Upper lobe of left lung (tissue), 6 donors: ENCODE data around the gene EPB41L4B. TPM values are rescaled to one million over a fixed set of nuclear protein-coding genes. Genes with fewer than 3 reads are reported as not detected.
"Not testable (repeated sequence)": the region's sequence is repeated elsewhere in the genome, so short reads cannot be mapped to it uniquely, and the experiment has no call there.

ENCODE experiments used
- ATAC-seq, 2 donors: fragments of 200-7000 bp; cut with Tn5 transposase; one replicate each; pipeline ENCODE4 v1.9.1; 2022; ENCODE audit warnings: mild to moderate bottlenecking in 2 of 2, moderate library complexity in 2 of 2; ENCODE audit not compliant: low FRiP score in 2 of 2
- DNase-seq, 2 donors: peaks; one replicate each; pipeline ENCODE4 v3.0.0-alpha.2; 2019 to 2020
- H3K27ac ChIP-seq, 4 donors: fragments of 200-600 bp; sonication (generic); one replicate each; pipeline ENCODE4 v1.5.1; 2016 to 2019
- H3K27me3 ChIP-seq, 4 donors: fragments of 200-600 bp; sonication (generic); one replicate each; pipeline ENCODE4 v1.5.1; 2017 to 2019
- H3K36me3 ChIP-seq, 4 donors: fragments of 200-600 bp; sonication (generic); one replicate each; pipeline ENCODE4 v1.5.1; 2016 to 2019
- H3K4me1 ChIP-seq, 4 donors: fragments of 200-600 bp; sonication (generic); one replicate each; pipeline ENCODE4 v1.5.1; 2018 to 2019
- H3K4me3 ChIP-seq, 4 donors: fragments of 200-600 bp; sonication (generic); one replicate each; pipeline ENCODE4 v1.5.1; 2017 to 2019; ENCODE audit warnings: mild to moderate bottlenecking in 2 of 4, moderate library complexity in 1 of 4
- H3K9me3 ChIP-seq, 4 donors: fragments of 200-600 bp; sonication (generic); one replicate each; pipeline ENCODE4 v1.5.1; 2018 to 2019
- CTCF ChIP-seq, 6 experiments: fragments of 450-650 bp in 4 of 6; fragments of 200-600 bp in 2 of 6; sonication (generic) in 2 of 6; IDR thresholded peaks; one replicate each; pipeline ENCODE4 v1.5.1; 2016 to 2019; ENCODE audit warnings: antibody characterized with exemption in 6 of 6
- EP300 ChIP-seq, 4 donors: sonication (generic); formaldehyde crosslinking; IDR thresholded peaks; one replicate each; pipeline ENCODE4 v1.5.1; 2017; ENCODE audit warnings: antibody characterized with exemption in 4 of 4, control low read depth in 2 of 4
- POLR2A ChIP-seq, 4 donors: fragments of 450-650 bp; IDR thresholded peaks; one replicate each; pipeline ENCODE4 v1.5.1; 2016 to 2017; ENCODE audit warnings: antibody characterized with exemption in 4 of 4, mild to moderate bottlenecking in 2 of 4
- POLR2AphosphoS5 ChIP-seq, 2 donors: sonication (generic); formaldehyde crosslinking; IDR thresholded peaks; one replicate each; pipeline ENCODE4 v1.5.1; 2017; ENCODE audit warnings: antibody characterized with exemption in 2 of 2
- WGBS, 2 donors: methylation state at CpG; one replicate each; pipeline ENCODE4 v1.1.5; 2017 to 2018; 5-methylcytosine and 5-hydroxymethylcytosine counted together
- total RNA-seq, 6 donors: library from RNA; depleted of rRNA in 4 of 6; stranded (reverse); fragments of >200 nt in 4 of 6; gene quantifications; one replicate each; pipeline versions ENCODE4 v1.1.0 to v1.2.1, GENCODE V29; 2016 to 2021
- donor health status: DM: no; HTN: no; CAD: no; lungs with moderate emphysema.
- donor health status: DM: no; HTN: yes; CAD: no; lungs with severe emphysema.

The EPB41L4B gene
- total RNA-seq = 10 to 100 TPM in 3 of 6 donors, 1 to 10 TPM in 3; 8.3 to 28.0 (median 10.9) TPM

DNA sequence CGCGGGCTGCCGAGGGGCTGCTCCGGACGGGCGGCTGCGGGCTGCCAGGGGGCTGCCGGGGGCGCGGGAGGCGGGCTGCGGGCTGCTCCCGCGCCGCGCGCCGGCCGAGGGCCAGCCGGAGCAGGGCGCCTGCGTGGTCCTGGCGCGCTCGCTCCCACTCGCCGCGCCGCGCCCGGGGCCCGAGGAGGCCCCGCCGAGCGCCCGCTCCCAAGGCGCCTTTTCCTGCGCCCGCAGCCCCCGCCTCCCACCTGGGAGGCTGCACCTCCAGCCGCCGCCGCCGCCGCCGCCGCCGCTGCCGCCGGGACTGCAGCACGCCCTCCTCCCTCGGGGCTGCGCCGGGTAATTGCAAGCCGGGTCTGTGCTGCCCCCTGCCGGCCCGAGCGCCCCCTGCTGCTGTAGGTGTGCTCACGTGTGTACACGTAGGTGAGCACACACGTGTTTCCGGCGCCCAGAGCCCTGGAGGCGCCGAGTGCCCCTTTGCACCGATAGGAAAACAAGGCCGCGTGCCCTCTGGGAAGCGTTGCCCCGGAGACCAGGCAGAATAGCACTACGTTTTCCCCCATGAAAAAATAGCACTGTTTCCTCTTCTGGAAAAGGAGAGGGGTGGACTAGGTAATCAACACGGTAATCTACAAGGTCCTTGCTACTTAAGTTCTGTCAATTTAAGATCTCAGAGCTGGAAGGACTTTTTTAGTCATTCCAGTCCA, at the start of gene EPB41L4B:
TSS of gene EPB41L4B (minus strand) at position 318 of the 707 bp plus-strand sequence. CDS start 613 bp downstream, outside the sequence.
- WGBS, 2 donors = 2 to 4% methylated on average over 6 to 17 of the region's 72 CpGs
- H3K9me3 ChIP-seq = no peaks in the 10 kb centered on the region
- no peaks in the 10 kb centered on the region for H3K36me3 ChIP-seq
- DNase-seq (peak; percentile 91 to 98), ATAC-seq (peak; percentile 86 to 91)
- H3K27ac ChIP-seq = peak within 1 kb of the TSS; percentile 4 to 67 (median 56)
- peak within 1 kb of the TSS in 3 of 4 donors; percentile 52 to 58 (median 53) for H3K4me3 ChIP-seq
- peaks cover 5 to 22% (median 18%) of the 10 kb centered on the region in 4 donors for H3K4me1 ChIP-seq
- peaks cover 0 to 12% (median 6%) of the 10 kb centered on the region in 4 donors for H3K27me3 ChIP-seq
- TF ChIP-seq EP300 (IDR thresholded peaks at IDR 0.05) (no peak), POLR2A (IDR thresholded peaks at IDR 0.05) (peak in 1 of 4 donors; percentile 26), POLR2AphosphoS5 (IDR thresholded peaks at IDR 0.05) (peak in 1 of 2 donors; percentile 49), CTCF (IDR thresholded peaks at IDR 0.05) (peak; percentile 82 to 99 (median 97))

GRCh38 chr9:109369285-109369684, 48.4 kb upstream of the EPB41L4B start:
- Histone ChIP-seq H3K27ac (no peak overlapping the region), H3K9me3 (no peaks in the 10 kb centered on the region), H3K4me3 (no peak overlapping the region), H3K4me1 (no peaks in the 10 kb centered on the region), H3K36me3 (no peaks in the 10 kb centered on the region), H3K27me3 (no peaks in the 10 kb centered on the region)
- ATAC-seq (no peak), DNase-seq (no peak)
- no peak for TF ChIP-seq POLR2A (IDR thresholded peaks at IDR 0.05)
- 71 to 78% methylated on average over 2 of the region's 2 CpGs for whole genome bisulfite sequencing, 2 donors

DNA sequence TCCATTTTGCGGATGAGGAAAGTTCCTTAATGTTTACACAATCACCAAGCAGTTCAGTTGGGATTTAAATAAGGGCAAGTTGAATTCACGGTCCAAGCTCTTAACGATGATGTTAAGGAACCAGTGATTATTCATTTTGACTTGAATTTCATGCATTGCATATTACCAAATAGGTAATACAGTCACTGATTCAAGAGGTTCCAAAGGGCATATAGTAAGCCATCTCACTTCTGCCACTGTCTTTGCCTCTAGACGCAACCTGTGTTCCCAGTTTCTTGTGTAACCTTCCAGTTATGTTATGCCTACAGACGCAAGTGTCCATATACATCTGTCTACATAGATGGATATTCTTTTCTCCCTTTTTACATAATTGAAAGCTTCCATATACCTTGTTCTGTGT, 39.9 kb upstream of the EPB41L4B start:
- Histone ChIP-seq H3K27ac (no peak overlapping the region), H3K36me3 (no peaks in the 10 kb centered on the region), H3K4me1 (no peaks in the 10 kb centered on the region), H3K9me3 (no peaks in the 10 kb centered on the region), H3K27me3 (no peaks in the 10 kb centered on the region), H3K4me3 (no peak overlapping the region)
- ATAC-seq (no peak), DNase-seq (no peak)
- WGBS, 2 donors = 78 to 83% methylated on average over 5 of the region's 5 CpGs
- no peak for TF ChIP-seq CTCF (IDR thresholded peaks at IDR 0.05)

GRCh38 chr9:109358968-109359603, 38.2 kb upstream of the EPB41L4B start:
- ATAC-seq, DNase-seq, H3K4me3 ChIP-seq, H3K4me1 ChIP-seq, H3K27me3 ChIP-seq, H3K27ac ChIP-seq, H3K9me3 ChIP-seq, H3K36me3 ChIP-seq: not testable (repeated sequence)
- WGBS, 2 donors = 84 to 86% methylated on average over 8 of the region's 8 CpGs

DNA sequence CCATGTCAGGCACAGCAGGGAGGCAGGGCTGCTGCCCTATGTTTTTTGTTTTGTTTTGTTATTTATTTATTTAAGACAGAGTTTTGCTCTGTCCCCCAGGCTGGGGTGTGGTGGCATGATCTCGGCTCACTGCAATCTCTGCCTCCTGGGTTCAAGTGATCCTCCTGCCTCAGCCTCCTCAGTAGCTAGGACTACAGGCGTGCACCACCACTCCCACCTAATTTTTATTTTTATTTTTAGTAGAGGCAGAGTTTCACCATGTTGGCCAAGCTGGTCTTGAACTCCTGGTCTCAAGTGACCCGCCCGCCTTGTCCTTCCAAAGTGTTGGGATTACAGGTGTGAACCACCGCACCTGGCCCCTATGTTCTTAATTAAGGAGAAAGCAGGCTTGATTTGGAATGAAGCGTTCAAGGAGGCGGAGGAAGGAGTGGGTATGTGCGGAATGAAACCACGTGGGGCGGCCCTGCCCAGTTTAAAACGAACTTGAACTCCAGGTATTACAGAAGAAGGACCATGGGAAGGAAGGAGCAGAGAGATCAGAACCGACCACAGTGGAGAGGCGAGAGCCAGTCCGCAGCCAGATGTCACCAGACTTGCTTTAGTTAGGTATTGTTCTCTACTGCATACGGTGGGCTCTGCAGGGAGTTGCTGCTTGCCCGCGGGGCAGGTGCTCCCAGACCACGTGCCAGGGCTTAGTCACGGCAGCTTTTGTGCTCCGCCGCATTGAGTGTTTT, 34.9 kb upstream of the EPB41L4B start:
- Histone ChIP-seq H3K9me3 (no peaks in the 10 kb centered on the region), H3K4me1 (no peaks in the 10 kb centered on the region), H3K4me3 (no peak overlapping the region), H3K27ac (no peak overlapping the region), H3K36me3 (no peaks in the 10 kb centered on the region), H3K27me3 (no peaks in the 10 kb centered on the region)
- peak; percentile 16 to 61 for ATAC-seq
- WGBS, 2 donors = 70 to 79% methylated on average over 21 of the region's 21 CpGs
- DNase-seq = peak; percentile 25 to 46
- no peak for TF ChIP-seq CTCF (IDR thresholded peaks at IDR 0.05)
- no peak for TF ChIP-seq POLR2AphosphoS5 (IDR thresholded peaks at IDR 0.05)
- no peak for TF ChIP-seq EP300 (IDR thresholded peaks at IDR 0.05)
- TF ChIP-seq POLR2A (IDR thresholded peaks at IDR 0.05) = no peak
